Amygdala (tissue), 56 donors: ENCODE measurements around the gene GALNT17.

Experiments
- DNase-seq, 56 donors: peaks; one replicate each; lab custom pipeline; 2025; lab: John Stamatoyannopoulos, UW

GALNT17 gene

GRCh38 chr7:71754828-71755227 lies 622.9 kb downstream of the GALNT17 start:
- no peak for DNase-seq

GRCh38 chr7:71761336-71761735 lies 629.4 kb downstream of the GALNT17 start:
- no peak for DNase-seq
